IPS DF 4.7 (cell line): ENCODE results near the gene CAMK1.

Experiments
- DNase-seq: peaks from one replicate; pipeline ENCODE4 v3.0.0-alpha.2; 2013; ENCODE audit warnings: low spot score; ENCODE audit errors: extremely low read depth

CAMK1 gene

GRCh38 chr3:9769426-9770275, at the start of gene CAMK1:
CAMK1 (minus strand) TSS chr3:9769947; CDS start chr3:9767749, 2,198 bp downstream.
- no peak for DNase-seq

DNA sequence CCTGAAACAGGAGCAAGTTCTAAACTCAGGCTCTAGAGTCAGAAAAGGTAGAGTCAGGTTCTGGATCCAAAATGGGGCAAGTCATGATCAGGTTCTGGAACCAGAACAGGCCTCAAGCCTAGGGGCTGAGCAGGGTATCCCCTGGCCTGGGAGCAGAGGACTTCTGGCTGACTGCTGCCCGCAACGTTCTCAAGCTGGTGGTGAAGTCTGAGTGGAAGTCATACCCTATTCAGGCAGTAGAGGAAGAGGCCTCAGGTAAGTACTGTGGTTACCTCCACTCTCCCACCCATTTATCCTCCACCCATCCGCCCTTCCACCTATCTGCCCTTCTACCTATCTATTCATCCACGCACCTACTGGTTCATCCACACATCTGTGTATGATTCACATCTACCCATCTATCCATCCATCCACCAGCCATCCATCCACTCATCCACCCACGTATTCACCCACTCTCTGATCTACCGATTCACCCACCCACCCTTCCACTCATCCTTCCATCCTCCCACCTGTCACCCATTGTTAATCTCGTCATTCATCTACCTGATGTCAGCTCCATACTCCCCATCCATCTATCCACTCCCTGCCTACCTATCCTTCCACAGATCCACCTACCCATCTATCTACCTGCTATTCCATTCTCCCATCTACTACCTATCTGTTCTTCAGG, 49.1 kb upstream of the CAMK1 start:
- no peak for DNase-seq

GRCh38 chr3:9817436-9817835, 47.7 kb upstream of the CAMK1 start:
- DNase-seq, result no peak

- DNase-seq, result no peak
Observed at GRCh38 chr3:9815986-9816385, 46.2 kb upstream of the CAMK1 start.

- DNase-seq, result no peak
Observed at GRCh38 chr3:9812870-9813483, 43.2 kb upstream of the CAMK1 start.

DNA sequence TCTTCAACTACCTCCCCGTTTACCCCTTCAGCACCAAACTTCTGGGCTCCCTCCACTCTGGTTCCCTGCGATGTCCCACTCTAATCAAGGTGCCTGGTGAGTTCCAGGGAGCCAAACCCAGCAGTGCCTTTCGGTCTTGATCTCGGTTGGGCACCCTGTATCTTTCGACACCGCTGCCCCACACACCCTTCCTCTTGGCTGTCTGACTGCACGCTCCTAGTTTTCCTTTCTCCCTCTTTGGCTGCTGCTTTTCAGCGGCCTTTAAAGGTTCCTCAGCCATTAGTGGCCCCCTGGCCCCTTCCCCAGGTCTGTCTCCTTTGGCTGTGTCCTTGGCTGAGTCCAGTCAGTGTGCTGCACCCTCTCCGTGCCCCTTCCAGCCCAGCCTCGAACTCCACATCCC, 41.1 kb upstream of the CAMK1 start:
- no peak for DNase-seq

GRCh38 chr3:9810433-9810770, 40.7 kb upstream of the CAMK1 start:
- no peak for DNase-seq

DNA sequence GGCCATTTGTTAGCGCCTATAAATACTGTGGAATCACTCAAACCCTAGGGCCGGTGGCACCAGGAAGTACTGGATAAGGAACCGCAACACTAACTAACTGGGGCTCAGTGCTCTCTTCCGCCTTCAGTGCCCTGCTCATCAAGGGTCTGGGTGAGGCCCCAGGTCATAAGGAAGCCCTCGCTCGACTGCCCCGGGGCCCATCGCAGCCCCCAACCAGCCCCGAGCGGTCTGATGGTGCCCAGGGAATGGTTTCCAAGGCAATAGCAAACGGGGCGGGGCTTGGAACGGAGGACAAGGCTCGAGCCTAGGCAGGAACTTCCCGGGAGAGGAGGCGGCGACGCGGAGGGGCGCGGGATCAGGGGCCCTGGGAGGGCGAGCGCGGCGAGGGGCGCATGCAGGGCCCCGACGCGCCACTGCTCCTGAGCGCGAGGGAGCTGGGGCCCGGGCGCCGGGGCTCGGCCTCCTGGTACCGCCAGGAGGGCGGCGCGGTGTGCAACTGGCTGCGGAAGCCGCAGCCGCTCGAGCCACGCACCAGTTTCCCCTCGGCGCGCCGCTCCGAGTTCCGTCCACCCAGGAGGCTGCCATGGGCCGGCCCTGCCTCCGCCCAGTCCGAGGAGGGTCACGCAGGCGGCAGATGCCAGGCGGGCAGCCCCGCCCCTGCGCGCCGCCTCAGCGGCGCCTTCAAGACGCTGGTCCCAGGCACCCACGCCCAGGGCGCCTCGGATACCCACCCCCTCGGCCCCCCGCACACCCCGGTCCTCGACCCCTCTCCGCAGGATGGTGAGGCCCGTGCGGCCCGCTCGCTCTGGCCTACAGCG, 40.1 kb upstream of the CAMK1 start, which contains the start of gene TTLL3:
TSS of gene TTLL3 (plus strand) at position 648 of the 818 bp plus-strand sequence. CDS start 400 bp downstream, outside the sequence.
- DNase-seq, result no peak

- no peak for DNase-seq
Observed at GRCh38 chr3:9809239-9809614, 39.5 kb upstream of the CAMK1 start.

DNA sequence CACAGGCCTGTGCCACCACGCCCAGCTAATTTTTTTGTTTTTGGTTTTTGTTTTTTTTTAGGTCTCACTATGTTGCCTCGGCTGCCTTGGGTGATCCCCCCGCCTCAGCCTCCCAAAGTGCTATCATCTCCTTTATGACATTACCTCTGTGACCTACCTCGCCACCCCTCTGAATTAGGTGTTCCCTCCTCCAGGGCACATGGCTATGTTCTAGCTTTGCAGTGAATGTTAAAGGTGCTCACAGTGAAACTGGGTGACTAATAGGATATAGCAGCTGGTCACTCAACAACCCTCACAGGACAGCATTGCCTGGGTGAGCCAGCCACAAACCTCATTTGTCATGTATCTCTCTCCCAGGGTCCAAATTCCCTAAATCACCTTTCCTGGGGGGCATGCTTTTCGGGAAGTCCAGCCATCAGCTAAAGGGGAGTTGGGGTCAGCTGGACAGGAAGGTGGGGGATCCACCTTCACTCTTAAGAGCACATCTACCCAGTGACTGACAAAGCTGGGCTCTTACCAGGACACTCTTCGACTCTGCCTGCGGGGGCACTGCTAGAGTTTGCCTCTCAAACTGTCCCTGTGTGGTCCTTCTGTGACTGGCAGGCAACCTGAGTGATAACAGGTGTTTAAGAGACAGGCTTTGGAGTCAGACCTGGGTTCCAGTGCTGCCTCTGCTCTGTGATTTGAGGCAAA, 38.7 kb upstream of the CAMK1 start:
- DNase-seq, result no peak

DNA sequence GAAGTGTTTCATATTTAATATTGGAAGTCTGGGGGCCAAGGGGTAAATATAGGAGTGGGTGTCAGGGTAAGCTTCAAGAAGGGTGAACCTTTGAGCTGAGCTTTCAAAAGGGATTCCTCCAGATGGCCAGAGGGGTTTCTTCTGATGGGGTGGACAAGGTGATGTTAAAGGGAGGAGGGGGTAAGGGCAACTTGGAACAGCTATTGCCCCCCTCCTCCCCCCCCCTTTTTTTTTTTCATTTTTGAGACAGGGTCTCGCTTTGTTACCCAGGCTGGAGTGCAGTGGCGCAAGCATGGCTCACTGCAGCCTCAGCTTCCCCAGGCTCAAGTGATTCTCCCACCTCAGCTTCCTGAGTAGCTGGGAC, 38.2 kb upstream of the CAMK1 start:
- no peak for DNase-seq

- no peak for DNase-seq
Observed at GRCh38 chr3:9806688-9807589, 37.2 kb upstream of the CAMK1 start.

DNA sequence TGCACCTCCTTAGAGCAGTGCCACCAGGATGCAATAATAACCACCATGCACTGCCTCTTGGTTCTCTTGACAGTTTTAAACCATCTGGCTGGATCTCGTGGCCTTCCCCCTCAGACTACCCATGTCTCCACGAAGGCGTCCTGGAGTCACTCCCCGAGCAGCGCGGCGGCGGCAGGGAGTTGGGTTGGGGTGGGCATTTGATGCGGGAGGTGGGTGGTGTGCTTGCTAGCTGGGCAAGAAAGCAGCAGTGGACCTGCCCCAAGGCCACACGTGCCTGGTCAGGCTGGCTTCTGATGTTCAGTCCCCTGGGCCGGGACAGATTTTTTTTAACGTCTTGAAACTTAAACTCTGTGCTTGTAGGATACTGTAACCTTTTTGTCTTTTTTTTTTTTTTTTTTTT, 36.4 kb upstream of the CAMK1 start:
- DNase-seq, result no peak

DNA sequence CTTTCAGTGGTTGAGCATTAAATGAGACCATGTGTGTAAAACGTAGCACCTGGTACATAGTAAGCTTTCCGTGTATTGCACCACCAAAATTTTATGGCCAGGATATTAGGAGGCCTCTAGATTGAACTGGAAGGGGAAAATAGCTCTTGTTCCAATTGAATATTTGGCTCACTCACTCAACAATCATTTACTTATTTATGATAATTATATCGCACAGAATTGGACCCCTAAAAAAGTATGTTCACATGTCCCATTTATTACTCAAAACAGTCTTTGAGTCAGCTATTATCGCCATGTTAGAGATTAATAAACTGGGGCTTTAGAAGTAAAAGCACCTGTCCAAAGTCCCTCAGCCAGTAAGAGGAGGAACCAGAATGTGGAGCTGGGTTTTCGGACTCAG, 35.2 kb upstream of the CAMK1 start:
- DNase-seq, result no peak

- no peak for DNase-seq
Observed at GRCh38 chr3:9803494-9803893, 33.7 kb upstream of the CAMK1 start.

- no peak for DNase-seq
Observed at GRCh38 chr3:9800529-9800928, 30.8 kb upstream of the CAMK1 start.

DNA sequence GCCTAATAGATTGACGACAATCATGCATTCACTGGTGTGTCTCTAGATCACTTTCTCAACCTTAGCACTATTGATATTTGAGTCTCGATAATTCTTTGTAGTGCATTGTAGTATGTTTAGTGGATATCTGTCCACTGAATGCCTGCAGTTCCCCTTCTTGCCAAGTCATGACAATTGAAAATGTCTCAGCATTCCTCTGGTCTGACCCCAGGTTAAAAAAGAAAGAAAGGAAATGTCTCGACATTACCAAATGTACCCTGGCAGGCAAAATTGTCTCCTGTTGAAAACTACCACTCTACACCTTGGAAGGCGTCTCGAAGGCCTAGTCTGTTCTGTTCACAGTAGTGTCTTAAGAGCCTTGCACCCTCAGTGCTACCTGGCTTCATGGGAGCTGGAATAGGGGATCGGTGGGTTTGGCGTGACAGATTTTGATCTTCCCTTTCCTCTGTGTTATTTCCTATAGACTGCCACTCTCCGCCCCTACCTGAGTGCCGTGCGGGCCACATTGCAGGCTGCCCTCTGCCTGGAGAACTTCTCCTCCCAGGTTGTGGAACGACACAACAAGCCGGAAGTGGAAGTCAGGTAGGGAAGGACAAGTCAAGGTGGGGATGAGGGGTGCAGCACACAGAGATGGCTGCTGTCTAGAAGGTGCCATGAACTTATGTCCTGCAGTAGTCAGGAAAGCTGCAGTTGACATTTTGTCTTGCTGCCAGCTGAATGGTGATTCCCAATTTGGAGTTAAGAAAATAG, 27.6 kb upstream of the CAMK1 start:
- no peak for DNase-seq

DNA sequence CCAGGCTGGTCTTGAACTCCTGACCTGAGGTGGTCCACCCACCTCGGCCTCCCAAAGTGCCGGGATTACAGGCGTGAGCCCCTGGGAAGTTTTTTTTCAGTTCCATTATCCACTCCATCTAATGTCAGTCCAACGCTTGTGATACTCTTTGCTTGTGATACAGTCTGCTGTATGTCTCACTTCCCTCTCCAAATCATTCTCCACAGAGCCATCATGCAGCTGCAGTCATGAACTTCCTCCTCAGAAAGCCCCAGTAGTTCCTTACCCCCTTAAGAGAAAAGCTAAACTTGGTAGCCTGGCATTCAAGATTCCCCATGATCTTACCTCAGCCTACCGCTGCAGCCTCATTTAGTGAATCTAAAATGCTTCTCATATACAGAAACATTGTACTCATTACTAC, 25.5 kb upstream of the CAMK1 start:
- DNase-seq, result no peak

DNA sequence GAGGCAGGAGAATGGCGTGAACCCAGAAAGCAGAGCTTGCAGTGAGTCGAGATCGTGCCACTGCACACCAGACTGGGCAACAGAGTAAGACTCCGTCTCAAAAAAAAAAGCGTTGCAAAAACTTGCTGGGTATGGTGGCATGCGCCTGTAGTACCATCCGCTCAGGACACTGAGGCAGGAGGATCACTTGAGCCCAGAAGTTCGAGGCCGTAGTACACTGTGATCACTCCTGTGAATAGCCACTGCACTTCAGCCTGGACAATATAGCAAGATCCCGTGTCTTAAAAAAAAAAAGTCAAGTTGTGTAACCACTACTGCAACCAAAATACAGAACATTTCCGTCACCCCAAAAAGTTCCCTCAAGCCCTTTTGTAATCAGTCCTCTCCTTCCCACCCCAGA, 24.7 kb upstream of the CAMK1 start:
- DNase-seq, result no peak
